ENCODE data around the gene RILPL2.

- TF ChIP-seq CTCF (conservative IDR thresholded peaks at IDR 0.05) (no peak), ZFX (IDR thresholded peaks at IDR 0.05) (no peak)
Measured at GRCh38 chr12:123387508-123388176, 48.8 kb downstream of the RILPL2 start.

Measured in C4-2B (cell line).